Measurements from ENCODE around the gene PICK1.

DNA sequence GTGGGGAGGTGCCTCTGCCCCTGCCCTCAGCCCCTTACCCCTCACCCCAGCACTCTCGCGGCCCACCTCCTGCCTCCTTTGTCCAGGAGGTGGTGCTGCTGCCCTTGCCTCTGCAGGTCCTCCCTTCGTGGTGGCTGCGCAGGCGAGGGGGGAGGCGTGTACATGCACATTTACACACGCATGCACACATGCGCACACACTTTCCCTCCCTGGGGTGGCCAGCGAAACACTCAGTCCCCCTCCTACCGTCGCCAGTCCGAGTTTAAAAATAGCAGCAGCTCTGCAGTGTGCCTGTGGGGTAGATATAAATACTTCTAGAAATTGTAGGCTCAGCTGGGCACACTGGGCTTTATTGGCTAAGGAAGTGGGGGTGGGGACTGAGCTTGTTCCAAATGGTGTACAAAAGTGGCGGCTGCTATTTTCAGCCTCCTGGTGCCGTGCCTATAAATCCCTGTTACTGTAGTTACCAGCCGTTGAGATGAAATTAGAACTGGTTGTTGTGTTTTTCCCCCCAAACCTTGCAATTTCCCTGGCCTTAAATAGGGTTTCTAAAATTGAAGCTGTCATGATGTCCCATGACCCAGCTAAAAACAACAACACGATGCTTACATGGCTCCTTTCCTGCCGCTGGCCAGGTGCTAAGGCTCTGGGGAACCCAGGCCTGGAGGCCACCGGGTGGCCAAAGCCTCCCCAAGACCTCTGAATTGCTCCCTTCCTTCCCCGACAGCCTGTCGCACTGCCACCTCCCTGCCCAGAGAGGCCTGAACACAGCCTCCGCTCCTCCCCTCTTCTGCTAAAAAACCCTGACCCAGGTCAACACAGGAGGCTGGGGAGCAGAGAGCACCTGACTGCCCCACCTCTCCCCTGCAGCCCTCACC is 12.4 kb downstream of the PICK1 start:
- TF ChIP-seq CTCF (IDR thresholded peaks at IDR 0.05) (no peak), ZFX (IDR thresholded peaks at IDR 0.05; ENCODE audit: borderline replicate concordance) (no peak)

Data from 22Rv1 (cell line).